GM12891 (cell line): ENCODE data around the gene PTGDR.

Experiments used
- PAX5 ChIP-seq: IDR thresholded peaks from 2 replicates; pipeline ENCODE4 v1.6.1; 2011; ENCODE audit warnings: low read length, moderate library complexity, mild to moderate bottlenecking; ENCODE audit not compliant: insufficient read depth, severe bottlenecking
- POLR2A ChIP-seq: IDR thresholded peaks from 2 replicates; pipeline ENCODE4 v1.6.1; 2011; ENCODE audit warnings: low read depth, low read length, control low read depth
- POLR2AphosphoS5 ChIP-seq: IDR thresholded peaks from 2 replicates; pipeline ENCODE4 v1.6.1; 2011; ENCODE audit warnings: low read depth, low read length, control low read depth
- POU2F2 ChIP-seq: IDR thresholded peaks from 2 replicates; pipeline ENCODE4 v1.6.1; 2011; ENCODE audit warnings: low read depth, mild to moderate bottlenecking, control low read depth, low read length, moderate library complexity
- SPI1 ChIP-seq: IDR thresholded peaks from 2 replicates; pipeline ENCODE4 v1.6.1; 2011; ENCODE audit warnings: low read depth, low read length, control low read depth
- TAF1 ChIP-seq: IDR thresholded peaks from 2 replicates; pipeline ENCODE4 v1.6.1; 2011; ENCODE audit warnings: low read depth, low read length, control low read depth

- no peak for TF ChIP-seq TAF1
- no peak for TF ChIP-seq POLR2A
- no peak for TF ChIP-seq POLR2AphosphoS5
- TF ChIP-seq SPI1: no peak
- no peak for TF ChIP-seq POU2F2
- TF ChIP-seq PAX5: no peak
Measured at GRCh38 chr14:52269100-52269499, 1.6 kb downstream of the PTGDR start.
